GOT3 (cell line): ENCODE data around the gene TUBGCP2.

Source experiments
- DNase-seq: peaks from one replicate; lab custom pipeline; 2025; ENCODE audit warnings: mixed read lengths; lab: John Stamatoyannopoulos, UW

TUBGCP2 gene

DNA sequence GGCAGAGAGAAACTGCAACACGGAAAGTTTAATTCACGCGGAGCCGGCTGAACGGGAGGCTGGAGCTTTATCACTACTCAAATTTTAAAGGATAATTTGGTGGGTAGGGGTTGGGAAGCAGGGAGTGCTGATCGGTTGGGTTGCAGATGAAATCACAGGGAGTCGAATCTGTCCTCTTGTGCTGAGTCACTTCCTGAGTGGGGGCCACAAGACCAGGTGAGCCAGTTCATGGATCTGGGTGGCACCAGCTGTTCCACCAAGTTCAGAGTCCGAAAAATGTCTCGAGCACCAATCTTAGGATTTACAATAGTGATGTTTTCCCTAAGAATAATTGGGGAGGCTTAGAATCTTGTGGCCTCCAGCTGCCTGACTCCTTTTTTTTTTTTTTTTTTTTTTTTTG lies 34.9 kb upstream of the TUBGCP2 start:
- DNase-seq, result no peak

DNA sequence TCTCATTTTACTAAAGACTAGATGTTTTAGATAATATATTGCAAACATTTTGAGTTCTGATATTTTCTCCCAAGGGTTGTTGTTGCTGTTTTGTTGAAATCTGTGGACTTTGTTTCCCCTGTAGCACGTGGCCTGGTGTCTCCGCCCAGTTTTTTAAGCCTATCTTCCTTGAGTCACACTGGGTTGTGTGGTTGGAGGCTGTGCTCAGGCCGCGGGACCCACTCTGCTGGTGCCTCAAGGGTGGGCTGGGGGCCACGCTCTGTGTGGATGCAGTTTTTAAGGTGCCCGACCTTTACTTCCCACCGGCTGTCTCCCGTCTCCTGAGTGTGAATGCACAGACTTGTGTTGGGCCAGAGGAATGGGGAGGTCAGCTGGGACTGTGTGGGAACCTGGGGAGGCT lies 34.3 kb upstream of the TUBGCP2 start:
- no peak for DNase-seq

DNA sequence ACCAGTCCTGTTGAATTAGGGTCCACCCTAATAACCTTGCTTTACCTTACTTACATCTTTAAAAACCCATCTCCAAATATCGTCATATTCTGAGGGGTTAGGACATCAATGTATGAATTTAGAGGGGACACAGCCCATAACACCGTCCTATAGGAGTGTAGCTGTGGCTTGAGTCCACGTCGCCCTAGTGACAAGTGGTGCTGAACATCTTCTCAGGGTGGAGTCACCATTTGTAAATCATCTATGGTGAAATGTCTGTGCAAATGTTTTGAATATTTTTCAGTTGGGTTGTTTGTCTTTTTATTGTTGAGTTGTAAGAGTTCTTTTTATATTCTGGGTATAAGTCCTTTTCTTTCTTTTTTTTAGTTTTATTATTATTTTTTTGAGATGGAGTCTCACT lies 33.3 kb upstream of the TUBGCP2 start:
- DNase-seq, result no peak

DNA sequence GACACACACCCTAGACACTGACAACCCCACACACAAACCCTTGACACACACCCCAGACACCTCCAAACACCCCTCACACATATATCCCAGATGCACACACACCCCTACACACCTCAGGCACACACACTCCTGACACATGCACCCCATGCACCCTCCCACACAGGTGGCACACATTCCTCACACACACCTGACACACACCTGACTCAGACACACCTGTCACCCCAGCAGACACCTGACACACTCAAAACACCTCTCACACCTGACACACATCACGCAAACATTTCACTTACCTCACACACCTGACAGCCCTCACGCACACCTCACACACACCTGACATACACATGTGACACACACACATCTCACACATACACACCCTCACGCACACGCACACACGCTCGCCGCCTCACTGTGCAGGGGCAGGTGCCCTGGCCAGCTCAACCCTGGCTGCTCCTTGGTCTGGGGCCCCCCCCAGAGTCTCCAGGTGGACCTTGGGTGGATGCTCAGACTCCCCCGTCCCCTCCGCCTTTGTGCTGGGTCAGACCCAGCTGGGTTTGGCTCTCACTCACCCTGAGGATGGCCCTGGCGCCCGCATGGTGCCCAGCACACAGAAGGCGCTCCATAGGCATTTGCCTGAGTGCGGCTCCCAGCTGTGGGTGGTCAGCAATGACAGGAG lies 31.2 kb upstream of the TUBGCP2 start:
- no peak for DNase-seq

DNA sequence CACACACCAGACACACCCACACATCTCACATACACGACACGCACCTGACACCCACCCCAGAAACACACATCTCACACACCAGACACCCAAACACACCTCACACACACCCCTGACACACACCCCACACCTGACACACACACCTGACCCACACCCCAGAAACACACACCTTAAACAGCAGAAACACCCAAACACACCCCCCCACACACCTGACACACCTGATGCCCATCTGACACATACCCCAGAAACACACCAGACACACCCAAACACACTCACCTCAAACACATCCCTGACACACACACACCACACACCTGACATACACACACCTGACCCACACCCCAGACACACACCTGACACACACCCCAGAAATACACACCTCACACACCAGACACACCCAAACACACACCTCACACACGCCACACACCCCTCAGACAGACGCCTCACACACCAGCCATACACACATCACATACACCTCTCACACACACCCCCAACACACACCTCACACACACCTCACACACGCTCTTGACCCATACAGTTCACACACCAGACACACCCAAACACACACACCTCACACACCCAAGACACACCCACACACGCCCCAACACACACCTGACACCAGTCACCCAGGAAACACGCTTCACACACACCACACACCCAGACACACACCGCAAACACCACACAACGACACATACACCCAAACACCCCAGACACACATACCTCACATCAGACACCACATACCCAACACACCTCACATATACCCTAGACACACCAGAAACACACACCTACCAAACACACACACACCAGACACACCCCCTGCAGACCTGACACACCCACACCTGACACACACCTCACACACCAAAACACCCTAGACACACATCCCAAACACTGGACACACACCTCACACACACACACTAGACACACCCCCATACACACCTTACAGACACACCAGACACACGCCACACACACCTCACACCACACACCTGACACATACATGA lies 29.7 kb upstream of the TUBGCP2 start:
- no peak for DNase-seq

DNA sequence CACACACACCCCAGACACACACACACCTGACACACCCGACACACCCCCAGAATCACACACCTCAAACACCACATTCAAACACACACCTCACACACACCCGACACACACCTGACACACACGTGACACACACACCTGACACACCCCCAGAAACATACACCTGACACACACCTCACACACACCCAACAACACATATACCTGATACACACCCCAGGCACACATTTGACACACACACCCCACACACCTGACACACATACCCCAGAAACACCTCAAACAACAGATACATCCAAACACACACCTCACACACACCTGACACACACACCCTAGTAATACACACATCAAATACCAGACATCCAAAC lies 28.7 kb upstream of the TUBGCP2 start:
- DNase-seq, result no peak

DNA sequence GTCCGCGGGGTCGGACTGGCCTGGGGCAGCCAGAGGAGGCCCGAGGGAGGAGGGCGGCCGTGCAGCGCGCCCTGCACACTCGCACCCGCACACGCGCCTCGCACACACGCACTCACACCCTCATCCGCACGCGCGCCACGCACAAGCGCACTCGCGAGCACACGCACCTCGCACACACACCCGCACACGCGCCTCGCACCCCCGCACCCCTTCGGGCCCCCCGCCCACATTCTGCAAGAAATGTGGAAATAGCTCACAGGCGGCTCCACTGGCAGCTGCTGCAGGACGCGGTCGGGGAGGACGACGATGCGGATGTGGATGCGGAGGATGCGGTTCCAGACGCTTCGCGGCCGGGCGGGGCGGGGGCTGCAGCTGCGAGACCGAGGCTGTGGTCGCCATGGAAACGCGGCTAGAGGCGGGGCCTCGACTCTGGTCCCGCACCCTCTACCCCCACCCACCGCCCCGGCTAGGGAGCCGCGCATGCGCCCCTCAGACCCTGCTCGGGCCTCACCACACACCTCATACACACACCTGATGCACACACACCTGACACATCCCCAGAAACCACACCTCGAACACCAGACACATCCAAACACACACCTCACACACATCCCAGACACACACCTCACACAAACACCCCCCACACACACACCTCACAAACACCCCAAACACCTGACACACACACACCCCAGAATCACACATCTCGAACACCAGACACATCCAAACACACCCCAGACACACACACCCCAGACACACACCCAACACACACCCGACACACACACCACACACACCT lies 28.1 kb upstream of the TUBGCP2 start, which contains the start of gene CALY:
TSS of gene CALY (minus strand) at position 320 of the 793 bp plus-strand sequence. CDS start 7,907 bp downstream, outside the sequence.
- DNase-seq, result no peak

DNA sequence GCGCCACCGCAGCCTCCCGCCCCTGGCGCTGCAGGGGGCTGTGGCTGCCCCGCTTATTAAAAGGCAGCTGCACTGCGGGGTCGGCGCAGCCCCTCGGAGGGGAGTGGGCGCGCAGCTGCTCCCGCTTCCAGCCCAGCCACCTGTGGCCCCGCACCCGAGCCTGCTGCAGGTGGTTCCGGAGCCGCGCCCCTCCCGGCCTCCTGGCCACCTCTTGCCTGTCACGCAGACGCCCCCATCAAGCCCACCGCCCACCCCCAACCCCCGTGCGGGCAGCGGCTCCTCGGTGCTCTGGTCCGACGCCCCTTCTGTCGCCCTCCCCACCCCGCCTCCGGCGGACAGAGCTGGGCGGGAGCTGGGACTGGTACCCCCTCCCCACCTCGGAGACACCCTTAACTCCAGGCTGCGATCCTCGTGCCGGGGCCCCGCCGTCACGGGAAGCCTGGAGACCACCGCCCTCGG lies 27.5 kb upstream of the TUBGCP2 start:
- no peak for DNase-seq

DNA sequence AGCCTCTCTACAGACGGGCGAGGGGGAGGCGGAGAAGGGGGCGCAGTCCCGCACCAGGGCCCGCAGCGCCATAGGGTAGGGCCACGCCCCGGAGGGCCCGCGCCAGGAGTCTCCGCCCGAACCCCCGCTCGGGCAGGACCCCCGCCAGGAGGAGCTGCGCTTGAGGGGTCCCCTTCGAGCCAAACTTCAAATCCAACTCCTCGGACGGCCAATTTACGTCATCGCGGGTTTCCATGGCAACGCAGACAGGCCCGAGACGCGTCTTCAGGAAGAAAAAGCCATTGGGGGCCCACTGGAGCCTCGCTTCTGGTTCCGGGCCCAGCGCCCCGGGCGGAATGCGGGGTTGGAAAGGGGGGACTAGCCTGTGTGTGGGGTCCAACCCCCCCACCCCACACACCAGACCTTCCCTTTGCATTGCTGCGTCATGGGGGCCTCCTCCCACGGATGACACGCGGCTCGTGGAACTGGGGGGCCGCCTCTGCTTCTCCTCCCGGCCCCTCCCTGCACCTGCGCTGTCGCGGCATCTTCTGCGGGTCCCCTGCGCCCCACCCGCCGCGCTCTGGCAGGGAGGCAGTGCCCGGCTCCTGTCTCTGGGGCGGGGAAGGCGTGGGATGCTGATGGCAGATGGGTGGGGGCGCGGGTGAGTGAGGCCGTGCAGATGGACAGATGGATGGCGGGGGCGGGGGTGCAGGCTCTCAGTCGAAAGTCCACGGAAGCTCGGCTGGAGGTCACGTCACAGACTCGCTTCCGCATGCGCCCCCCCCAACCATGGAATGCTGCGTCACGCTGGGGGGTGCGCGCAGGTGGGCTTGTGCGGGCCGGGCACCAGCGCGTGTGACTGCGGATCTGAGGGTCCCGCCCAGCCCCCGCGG lies 26.8 kb upstream of the TUBGCP2 start:
- no peak for DNase-seq

DNA sequence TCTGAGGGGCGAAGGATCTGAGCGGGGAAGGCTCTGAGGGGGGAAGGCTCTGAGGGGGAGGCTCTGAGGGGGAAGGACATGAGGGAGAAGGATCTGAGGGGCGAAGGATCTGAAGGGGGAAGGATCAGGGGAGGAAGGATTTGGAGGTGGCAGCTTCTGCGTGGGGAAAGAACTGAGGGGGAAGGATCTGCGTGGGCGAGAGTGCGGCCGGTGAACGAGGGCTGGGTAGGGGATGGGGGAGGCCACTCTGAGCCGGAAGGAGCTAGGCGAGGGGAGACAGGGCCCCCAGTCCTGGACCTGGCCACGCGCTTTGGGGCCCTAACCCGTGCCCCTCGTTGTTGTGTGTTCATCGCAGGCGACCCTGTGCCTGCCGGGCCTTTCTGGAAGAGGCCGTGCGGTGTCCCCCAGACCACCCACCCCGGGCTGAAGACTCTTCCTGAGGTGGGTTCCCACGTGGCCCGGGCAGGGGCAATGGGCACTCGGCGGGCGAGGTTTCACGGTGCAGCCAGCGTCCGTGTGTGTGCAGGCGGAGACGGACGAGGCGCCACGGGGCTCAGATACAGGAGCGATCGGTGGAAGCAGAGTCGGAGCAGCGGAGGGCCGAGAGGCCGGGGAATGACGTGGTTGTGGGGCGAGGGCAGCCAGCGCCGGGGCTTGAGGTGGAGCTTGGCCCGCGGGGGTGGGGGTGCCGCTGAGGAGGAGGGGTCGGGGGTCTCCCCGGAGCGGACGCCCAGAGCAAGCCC lies 26.0 kb upstream of the TUBGCP2 start:
- DNase-seq, result no peak

DNA sequence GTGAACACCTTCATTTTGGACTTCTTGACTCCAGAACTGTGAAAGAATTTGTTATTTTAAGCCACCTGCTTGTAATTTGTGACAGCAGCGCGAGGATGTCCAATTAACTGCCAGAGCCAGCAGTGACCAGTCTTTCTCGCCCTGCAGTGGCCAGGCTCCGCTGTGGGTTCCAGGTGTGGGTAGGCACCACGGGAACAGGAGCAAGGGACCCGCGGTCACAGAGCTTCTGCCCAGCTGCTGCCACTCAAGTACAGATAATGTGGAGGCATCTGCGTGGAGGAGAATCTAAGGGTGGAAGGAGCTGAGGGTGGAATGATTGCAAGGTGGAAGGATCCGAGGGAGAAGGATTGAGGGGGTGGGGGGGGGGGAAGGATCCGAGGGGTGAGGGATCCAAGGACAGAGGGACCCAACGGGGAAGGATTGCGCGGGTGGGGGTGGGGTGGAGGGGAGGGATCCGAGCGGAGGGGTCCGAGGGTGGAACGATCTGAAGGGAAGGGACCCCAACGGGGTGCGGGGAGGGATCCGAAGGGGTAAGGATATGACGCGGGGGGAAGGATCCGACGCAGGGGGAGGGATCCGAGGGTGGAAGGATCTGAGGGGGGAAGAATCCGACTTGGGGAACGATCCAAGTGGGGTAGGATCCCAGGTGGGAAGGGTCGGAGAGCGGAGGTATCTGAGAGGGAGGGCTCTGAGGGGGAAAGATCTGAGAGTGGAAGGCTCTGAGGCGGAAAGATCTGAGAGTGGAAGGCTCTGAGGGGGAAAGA lies 24.4 kb upstream of the TUBGCP2 start:
- DNase-seq, result no peak

DNA sequence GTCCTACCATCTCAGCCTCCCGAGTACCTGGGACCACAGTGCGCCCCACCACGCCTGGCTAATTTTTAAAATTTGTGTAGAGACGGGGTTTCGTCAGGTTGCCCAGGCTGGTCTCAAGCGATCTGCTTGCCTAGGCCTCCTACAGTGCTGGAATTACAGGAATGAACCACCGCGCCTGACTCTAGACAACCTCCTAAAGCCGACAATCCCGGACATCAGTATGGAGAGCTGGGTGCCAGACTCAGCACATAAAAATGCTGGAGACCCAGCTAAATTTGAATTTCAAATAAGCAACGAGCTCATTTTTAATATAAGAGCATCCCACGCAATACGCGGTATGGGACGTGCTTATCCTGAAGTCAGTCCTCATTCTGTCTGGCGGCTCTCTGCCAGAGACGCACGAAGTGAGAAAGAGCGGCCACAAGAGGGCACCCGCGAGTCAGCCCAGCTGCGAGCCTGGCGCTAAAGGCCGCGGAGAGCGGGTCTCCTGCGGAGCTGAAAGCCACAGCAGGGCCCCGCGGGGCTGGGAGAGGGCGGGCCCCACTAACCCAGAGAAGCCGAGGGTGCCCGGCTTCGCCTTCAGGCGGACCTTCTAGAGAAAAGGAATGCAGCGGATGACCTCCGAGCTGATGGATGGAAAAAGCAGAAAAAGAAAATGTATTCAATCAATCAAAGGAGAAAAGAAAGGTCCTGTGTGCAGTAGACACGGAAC lies 21.0 kb upstream of the TUBGCP2 start:
- DNase-seq, result peak; percentile 51

DNA sequence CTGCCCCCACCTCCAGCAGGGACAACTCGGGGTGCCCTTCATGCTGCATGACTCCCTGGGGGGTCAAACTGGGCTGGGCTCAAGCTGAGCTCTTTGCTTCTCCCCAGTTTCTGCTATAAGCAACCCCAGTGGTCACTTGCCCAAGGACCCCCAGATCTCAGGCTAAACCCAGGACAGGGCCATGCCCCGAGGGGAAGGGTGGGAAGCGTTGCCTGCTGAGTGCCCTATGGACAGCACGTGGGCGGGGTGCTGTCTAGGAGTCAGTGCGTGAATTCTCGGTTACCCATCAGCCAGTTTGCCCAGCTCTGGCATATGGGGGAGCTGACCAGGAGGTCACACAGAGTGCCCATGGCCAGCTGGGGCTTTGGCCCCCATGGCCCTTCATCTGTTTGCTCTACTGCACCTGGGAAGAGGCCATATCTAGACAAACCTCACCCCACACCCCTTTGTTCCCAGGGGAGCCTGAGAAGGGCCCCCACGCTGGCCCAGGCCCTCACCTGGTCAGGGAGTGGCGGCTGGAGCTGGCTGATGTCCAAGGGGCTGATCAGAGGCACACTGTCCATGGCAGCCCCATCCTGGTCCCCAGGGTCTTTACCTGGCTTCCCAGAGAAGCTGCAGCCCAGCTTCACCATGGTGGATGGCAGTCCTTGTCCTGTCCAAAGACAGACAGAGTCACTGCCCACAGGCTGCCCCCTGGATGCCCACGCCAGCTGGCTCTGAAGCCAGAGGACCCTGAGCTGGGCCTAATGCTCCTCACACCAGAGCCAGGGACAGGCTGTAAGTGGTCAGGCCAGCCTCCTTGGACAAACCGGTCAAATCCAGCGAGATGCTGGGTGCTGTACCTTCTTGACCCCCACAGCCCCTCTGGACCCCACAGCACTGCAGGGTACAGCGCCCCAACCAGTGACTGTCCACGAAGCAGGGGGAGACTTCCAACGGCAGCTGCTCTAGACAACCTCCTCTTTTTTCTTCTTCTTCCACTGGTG lies 20.0 kb upstream of the TUBGCP2 start:
- DNase-seq, result no peak

DNA sequence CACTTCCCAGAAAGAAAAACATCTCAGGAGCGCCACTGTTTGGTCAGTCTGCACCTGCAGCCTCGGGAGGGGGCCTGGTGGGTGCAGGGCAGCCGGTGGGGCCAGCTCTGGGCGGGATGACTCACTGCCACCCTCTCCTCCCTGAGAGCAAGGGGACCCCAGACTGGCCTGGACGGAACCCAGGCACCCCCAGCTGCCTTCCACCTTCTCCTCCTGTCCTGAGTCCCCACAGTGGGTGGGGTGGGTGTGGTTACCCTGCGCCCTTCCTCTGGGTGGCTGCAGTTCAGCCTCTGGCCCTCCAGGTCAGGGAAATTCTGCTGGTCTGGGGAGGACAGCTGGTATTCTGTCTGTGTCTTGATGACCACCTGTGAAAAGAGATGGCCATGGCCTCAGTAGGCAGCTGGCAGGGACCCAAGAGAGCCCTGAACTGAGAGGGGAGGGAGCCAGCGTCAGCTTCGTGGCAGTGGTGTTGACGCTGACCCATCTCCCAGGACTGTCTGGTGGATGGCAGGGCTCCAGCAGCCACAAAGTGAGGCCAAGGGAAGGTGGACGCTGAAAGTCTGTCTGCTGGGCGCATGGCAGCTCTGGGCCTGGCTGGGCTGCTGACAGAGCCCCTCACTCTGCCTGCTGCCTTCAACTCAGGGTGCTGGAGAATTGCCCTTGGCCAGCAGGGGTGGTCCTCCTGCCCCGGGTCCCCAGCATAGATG lies 19.1 kb upstream of the TUBGCP2 start:
- no peak for DNase-seq

DNA sequence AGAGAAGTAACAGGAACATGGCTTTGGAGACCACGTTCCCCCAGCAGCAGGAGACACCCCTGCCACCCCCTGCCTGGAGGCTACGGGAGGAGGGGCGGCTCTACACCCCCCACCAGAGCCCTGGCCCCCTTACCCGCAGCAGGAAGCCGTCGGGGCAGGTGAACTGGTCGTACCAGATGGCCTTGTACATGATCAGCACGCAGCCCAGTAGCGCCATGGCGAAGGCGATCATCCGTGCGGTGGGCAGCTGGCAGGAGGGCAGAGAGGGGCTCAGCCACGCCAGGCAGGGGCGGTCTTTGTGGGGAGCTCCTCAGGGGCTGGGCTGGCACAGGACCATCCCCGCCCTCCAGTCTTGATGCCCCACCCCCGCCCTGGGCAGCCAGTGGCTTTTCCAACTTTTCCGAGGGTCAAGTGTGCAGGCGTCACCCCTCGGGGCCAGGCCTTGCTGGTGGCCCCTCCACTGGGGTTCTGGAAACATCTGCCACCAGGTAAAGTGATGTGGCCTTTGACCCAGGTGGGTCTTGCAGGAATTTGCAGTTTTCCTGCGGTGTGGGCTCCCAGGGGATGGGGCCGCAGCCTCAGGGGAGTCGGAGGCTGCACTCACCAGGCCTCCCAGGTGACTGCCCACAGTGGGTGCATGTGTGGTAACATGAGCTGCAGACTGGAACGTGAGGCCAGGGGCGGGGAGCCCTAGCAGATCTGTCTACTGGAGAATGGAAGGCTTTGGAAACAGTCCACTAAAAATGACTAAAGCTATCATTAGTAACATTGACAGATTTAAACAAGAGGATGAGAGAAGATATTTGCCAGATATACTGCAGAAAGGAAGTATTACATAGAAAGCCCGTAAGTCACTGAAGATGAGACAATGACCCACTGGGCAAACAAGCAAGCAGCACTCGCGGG lies 18.3 kb upstream of the TUBGCP2 start:
- no peak for DNase-seq

DNA sequence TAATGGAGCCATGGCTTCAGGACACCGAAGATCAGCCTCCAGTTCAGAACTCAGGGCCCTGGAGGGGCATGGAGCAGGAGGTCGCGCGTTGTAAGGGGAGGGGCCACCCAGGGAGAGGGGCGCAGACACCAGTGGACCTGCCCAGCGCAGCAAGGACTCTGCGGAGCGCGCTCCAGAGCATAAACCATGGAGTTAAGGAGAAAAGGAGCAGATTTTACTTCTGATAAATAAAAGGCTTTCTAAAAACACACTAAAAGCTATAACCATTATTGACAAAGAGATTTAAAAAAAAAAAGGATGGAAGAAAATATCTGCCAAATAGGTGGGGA lies 17.5 kb upstream of the TUBGCP2 start:
- DNase-seq, result no peak
